Sigmoid colon (tissue), 4 donors: ENCODE data around the gene ZSWIM5.

Source experiments
- EP300 ChIP-seq, 4 donors: sonication (generic); formaldehyde crosslinking; IDR thresholded peaks; one replicate each; pipeline ENCODE4 v1.6.1; 2017; ENCODE audit warnings: antibody characterized with exemption in 4 of 4
- POLR2A ChIP-seq, 2 donors: fragments of 450-650 bp; IDR thresholded peaks; one replicate each; pipeline ENCODE4 v1.6.1; 2016; ENCODE audit warnings: antibody characterized with exemption in 2 of 2, mild to moderate bottlenecking in 2 of 2, moderate library complexity in 2 of 2
- POLR2AphosphoS5 ChIP-seq, 4 donors: sonication (generic); formaldehyde crosslinking; IDR thresholded peaks; one replicate each; pipeline ENCODE4 v1.6.1; 2017; ENCODE audit warnings: antibody characterized with exemption in 4 of 4
- TF ChIP-seq, protein P1 (sequence below), 4 experiments: fragments of 450-650 bp in 3 of 4; fragments of 200-600 bp in 1 of 4; IDR thresholded peaks; one replicate each; pipeline ENCODE4 v1.5.1; 2016 to 2019; ENCODE audit warnings: antibody characterized with exemption in 4 of 4, mild to moderate bottlenecking in 3 of 4, moderate library complexity in 2 of 4

DNA sequence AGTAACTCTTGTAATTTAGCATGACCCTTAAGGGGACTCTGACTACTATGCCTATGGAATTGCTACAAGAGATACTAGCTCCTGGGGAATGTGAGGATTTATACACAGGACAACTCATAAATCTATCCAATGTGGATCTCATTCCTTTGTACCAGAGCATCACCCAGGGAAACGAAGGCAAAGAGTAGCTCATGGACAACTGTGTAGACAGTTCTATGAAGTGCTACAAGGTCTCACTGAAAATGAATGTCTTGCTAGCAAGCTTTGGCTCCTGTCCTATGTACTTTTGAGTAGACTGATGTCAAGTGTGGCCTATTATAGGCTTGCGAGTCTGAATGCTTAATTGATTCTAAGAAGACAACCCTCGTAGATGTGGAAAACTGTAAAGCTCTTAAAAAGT lies 93.7 kb downstream of the ZSWIM5 start:
- TF ChIP-seq, protein P1, sequence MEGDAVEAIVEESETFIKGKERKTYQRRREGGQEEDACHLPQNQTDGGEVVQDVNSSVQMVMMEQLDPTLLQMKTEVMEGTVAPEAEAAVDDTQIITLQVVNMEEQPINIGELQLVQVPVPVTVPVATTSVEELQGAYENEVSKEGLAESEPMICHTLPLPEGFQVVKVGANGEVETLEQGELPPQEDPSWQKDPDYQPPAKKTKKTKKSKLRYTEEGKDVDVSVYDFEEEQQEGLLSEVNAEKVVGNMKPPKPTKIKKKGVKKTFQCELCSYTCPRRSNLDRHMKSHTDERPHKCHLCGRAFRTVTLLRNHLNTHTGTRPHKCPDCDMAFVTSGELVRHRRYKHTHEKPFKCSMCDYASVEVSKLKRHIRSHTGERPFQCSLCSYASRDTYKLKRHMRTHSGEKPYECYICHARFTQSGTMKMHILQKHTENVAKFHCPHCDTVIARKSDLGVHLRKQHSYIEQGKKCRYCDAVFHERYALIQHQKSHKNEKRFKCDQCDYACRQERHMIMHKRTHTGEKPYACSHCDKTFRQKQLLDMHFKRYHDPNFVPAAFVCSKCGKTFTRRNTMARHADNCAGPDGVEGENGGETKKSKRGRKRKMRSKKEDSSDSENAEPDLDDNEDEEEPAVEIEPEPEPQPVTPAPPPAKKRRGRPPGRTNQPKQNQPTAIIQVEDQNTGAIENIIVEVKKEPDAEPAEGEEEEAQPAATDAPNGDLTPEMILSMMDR (IDR thresholded peaks at IDR 0.05), result no peak
- TF ChIP-seq EP300 (IDR thresholded peaks at IDR 0.05), result no peak
- TF ChIP-seq POLR2AphosphoS5 (IDR thresholded peaks at IDR 0.05), result no peak
- no peak for TF ChIP-seq POLR2A (IDR thresholded peaks at IDR 0.05)
